IMR-90 (cell line): Measurements from ENCODE around the gene ZMYM2.

ENCODE experiments used
- CEBPB ChIP-seq: IDR thresholded peaks from 2 replicates; pipeline ENCODE4 v1.6.1; 2012; ENCODE audit warnings: low read depth, low read length, improper control_type of control experiment
- CHD1 ChIP-seq: IDR thresholded peaks from 2 replicates; pipeline ENCODE4 v1.6.1; 2012; ENCODE audit warnings: low read depth, low read length, improper control_type of control experiment
- CTCF ChIP-seq: conservative IDR thresholded peaks from 2 replicates; pipeline ENCODE4 v1.5.1; 2012; ENCODE audit warnings: mild to moderate bottlenecking, low read depth, low read length, improper control_type of control experiment
- ELK1 ChIP-seq: fragments of 150-350 bp; IDR thresholded peaks from 2 replicates; pipeline ENCODE4 v1.6.1; 2016; ENCODE audit warnings: low read depth, mild to moderate bottlenecking, low read length, moderate library complexity, borderline replicate concordance
- MAFK ChIP-seq: IDR thresholded peaks from 2 replicates; pipeline ENCODE4 v1.6.1; 2012; ENCODE audit warnings: low read depth, low read length, improper control_type of control experiment
- MAZ ChIP-seq: IDR thresholded peaks from 2 replicates; pipeline ENCODE4 v1.6.1; 2012; ENCODE audit warnings: low read depth, mild to moderate bottlenecking, low read length, improper control_type of control experiment, moderate library complexity, borderline replicate concordance
- POLR2A ChIP-seq: IDR thresholded peaks from 2 replicates; pipeline ENCODE4 v1.6.1; 2012; ENCODE audit warnings: mild to moderate bottlenecking, low read depth, low read length
- RCOR1 ChIP-seq: IDR thresholded peaks from 2 replicates; pipeline ENCODE4 v1.6.1; 2012; ENCODE audit warnings: mild to moderate bottlenecking, low read length, improper control_type of control experiment; ENCODE audit not compliant: insufficient replicate concordance
- RFX5 ChIP-seq: IDR thresholded peaks from 2 replicates; pipeline ENCODE4 v1.8.0; 2012; ENCODE audit warnings: low read depth, mild to moderate bottlenecking, low read length, moderate library complexity
- SMC3 ChIP-seq: fragments of 150-350 bp; IDR thresholded peaks from 2 replicates; pipeline ENCODE4 v1.6.1; 2016; ENCODE audit warnings: low read depth, mild to moderate bottlenecking, antibody characterized with exemption, low read length, moderate library complexity

- TF ChIP-seq CTCF: no peak
- TF ChIP-seq POLR2A: no peak
- TF ChIP-seq CHD1: no peak
- TF ChIP-seq CEBPB: no peak
- TF ChIP-seq RCOR1: no peak
- TF ChIP-seq RFX5: no peak
- TF ChIP-seq ELK1: no peak
- TF ChIP-seq MAZ: no peak
- TF ChIP-seq SMC3: no peak
- TF ChIP-seq MAFK: no peak
Observed at GRCh38 chr13:20058476-20058875, 99.9 kb downstream of the ZMYM2 start.
